GM12878 (cell line): Measurements from ENCODE around the gene TBKBP1.

Source experiments
- CBFB ChIP-seq: IDR thresholded peaks from 2 replicates; pipeline ENCODE4 v1.6.1; 2016; ENCODE audit warnings: antibody characterized with exemption, low read depth
- CBX5 ChIP-seq: sonication (generic); IDR thresholded peaks from 2 replicates; pipeline ENCODE4 v1.6.1; 2016; ENCODE audit warnings: low read depth, moderate library complexity, mild to moderate bottlenecking, inconsistent platforms
- CTCF ChIP-seq, 3 experiments: IDR thresholded peaks in 2 of 3; conservative IDR thresholded peaks in 1 of 3; 2 replicates each; pipeline ENCODE4 v1.5.1; 2011; ENCODE audit warnings: low read depth in 3 of 3, low read length in 3 of 3, mild to moderate bottlenecking in 3 of 3, control low read depth in 2 of 3, moderate library complexity in 2 of 3, inconsistent platforms in 1 of 3, mixed read lengths in 1 of 3; ENCODE audit not compliant: control insufficient read depth in 2 of 3, insufficient read depth in 1 of 3; ENCODE audit errors: extremely low read depth in 1 of 3
- EED ChIP-seq: sonication (generic); IDR thresholded peaks from 2 replicates; pipeline ENCODE4 v1.6.1; 2016; ENCODE audit warnings: antibody characterized with exemption, low read depth
- EZH2 ChIP-seq: IDR thresholded peaks from 2 replicates; pipeline ENCODE4 v1.6.1; 2012; ENCODE audit warnings: low read depth, mild to moderate bottlenecking, control low read depth, inconsistent platforms, low read length, borderline replicate concordance; ENCODE audit not compliant: control insufficient read depth
- HCFC1 ChIP-seq: fragments of 150-350 bp; IDR thresholded peaks from 2 replicates; pipeline ENCODE4 v1.6.1; 2014; ENCODE audit warnings: low read length
- HDAC6 ChIP-seq: fragments of 200-600 bp; sonication (generic); IDR thresholded peaks from one replicate; pipeline ENCODE4 v1.8.0; 2017; ENCODE audit warnings: antibody characterized with exemption; ENCODE audit not compliant: unreplicated experiment
- POLR2AphosphoS5 ChIP-seq: IDR thresholded peaks from 2 replicates; pipeline ENCODE4 v1.6.1; 2011; ENCODE audit warnings: mild to moderate bottlenecking, low read length, inconsistent platforms
- SP1 ChIP-seq: IDR thresholded peaks from one replicate; pipeline ENCODE4 v1.6.1; 2011; ENCODE audit warnings: low read depth, low read length
- SREBF1 ChIP-seq: IDR thresholded peaks from 2 replicates; pipeline ENCODE4 v1.6.1; 2012; ENCODE audit warnings: mild to moderate bottlenecking, low read length
- TF ChIP-seq, protein P1 (sequence below): IDR thresholded peaks from 2 replicates; pipeline ENCODE4 v1.6.1; 2012; ENCODE audit warnings: low read depth, low read length, improper control_type of control experiment
- TF ChIP-seq, protein P2 (sequence below): IDR thresholded peaks from 2 replicates; pipeline ENCODE4 v1.6.1; 2011; ENCODE audit warnings: borderline replicate concordance, low read depth, mild to moderate bottlenecking, moderate library complexity, mixed read lengths, low read length; ENCODE audit not compliant: insufficient read depth; ENCODE audit errors: extremely low read length

- TF ChIP-seq HDAC6 (no peak), CBFB (no peak), EZH2 (no peak), SP1 (no peak), SREBF1 (no peak), CTCF (IDR thresholded peaks at IDR 0.05 in 2 of 3, conservative IDR thresholded peaks at IDR 0.05 in 1 of 3; ENCODE audit: control insufficient read depth in 2 of 3, extremely low read depth in 1 of 3, insufficient read depth in 1 of 3, low read depth in 3 of 3, low read length in 3 of 3) (no peak), HCFC1 (no peak), POLR2AphosphoS5 (no peak), CBX5 (no peak), EED (no peak)
- TF ChIP-seq, protein P1, sequence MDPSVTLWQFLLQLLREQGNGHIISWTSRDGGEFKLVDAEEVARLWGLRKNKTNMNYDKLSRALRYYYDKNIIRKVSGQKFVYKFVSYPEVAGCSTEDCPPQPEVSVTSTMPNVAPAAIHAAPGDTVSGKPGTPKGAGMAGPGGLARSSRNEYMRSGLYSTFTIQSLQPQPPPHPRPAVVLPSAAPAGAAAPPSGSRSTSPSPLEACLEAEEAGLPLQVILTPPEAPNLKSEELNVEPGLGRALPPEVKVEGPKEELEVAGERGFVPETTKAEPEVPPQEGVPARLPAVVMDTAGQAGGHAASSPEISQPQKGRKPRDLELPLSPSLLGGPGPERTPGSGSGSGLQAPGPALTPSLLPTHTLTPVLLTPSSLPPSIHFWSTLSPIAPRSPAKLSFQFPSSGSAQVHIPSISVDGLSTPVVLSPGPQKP = no peak
- TF ChIP-seq, protein P2, sequence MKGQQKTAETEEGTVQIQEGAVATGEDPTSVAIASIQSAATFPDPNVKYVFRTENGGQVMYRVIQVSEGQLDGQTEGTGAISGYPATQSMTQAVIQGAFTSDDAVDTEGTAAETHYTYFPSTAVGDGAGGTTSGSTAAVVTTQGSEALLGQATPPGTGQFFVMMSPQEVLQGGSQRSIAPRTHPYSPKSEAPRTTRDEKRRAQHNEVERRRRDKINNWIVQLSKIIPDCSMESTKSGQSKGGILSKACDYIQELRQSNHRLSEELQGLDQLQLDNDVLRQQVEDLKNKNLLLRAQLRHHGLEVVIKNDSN = no peak
These were observed 40.5 kb upstream of the TBKBP1 start for GRCh38 chr17:47653442-47653841.
